CD14-positive monocyte (primary cell): ENCODE results near the gene HARBI1. TPM values are rescaled to one million over a fixed set of nuclear protein-coding genes. Genes with fewer than 3 reads are reported as not detected.
A peak's percentile ranks its signal among the peaks of the same experiment; 100 is the strongest.

Source experiments
- DNase-seq, 3 donors: peaks; one replicate each; pipeline ENCODE4 v3.0.0-alpha.2; 2011 to 2022
- H2AFZ ChIP-seq: 2 replicates; pipeline ENCODE4 v1.6.0; 2012; ENCODE audit warnings: mild to moderate bottlenecking, low read depth, low read length, inconsistent platforms; ENCODE audit not compliant: insufficient read depth, poor library complexity, severe bottlenecking
- H3K27ac ChIP-seq, 2 donors: 1 replicate in 1 of 2; 2 replicates in 1 of 2; pipeline ENCODE4 v1.5.1; 2012 to 2013; ENCODE audit warnings: low read length in 2 of 2, control low read depth in 1 of 2, inconsistent platforms in 1 of 2, low read depth in 1 of 2, mild to moderate bottlenecking in 1 of 2
- H3K27me3 ChIP-seq, 2 donors: one replicate each; pipeline versions ENCODE4 v1.6.0 to v1.6.1; 2011 to 2013; ENCODE audit warnings: low read length in 2 of 2; ENCODE audit not compliant: control insufficient read depth in 2 of 2, insufficient read depth in 2 of 2
- H3K36me3 ChIP-seq, 2 donors: replicated peaks in 1 of 2; 1 replicate in 1 of 2; 2 replicates in 1 of 2; pipeline versions ENCODE4 v1.5.1 to v1.6.1; 2012 to 2013; ENCODE audit warnings: low read length in 2 of 2, control low read depth in 1 of 2, inconsistent platforms in 1 of 2, mild to moderate bottlenecking in 1 of 2; ENCODE audit not compliant: insufficient read depth in 2 of 2, control insufficient read depth in 1 of 2
- H3K4me1 ChIP-seq, 2 donors: 1 replicate in 1 of 2; 2 replicates in 1 of 2; pipeline versions ENCODE4 v1.5.1 to v1.6.1; 2012 to 2013; ENCODE audit warnings: low read length in 2 of 2, control low read depth in 1 of 2, inconsistent platforms in 1 of 2, mild to moderate bottlenecking in 1 of 2, moderate library complexity in 1 of 2; ENCODE audit not compliant: insufficient read depth in 2 of 2, control insufficient read depth in 1 of 2
- H3K4me2 ChIP-seq: replicated peaks from 2 replicates; pipeline ENCODE3; 2012; ENCODE audit warnings: low read length, moderate library complexity, mild to moderate bottlenecking; ENCODE audit not compliant: poor library complexity, severe bottlenecking; ENCODE audit errors: extremely low read depth
- H3K4me3 ChIP-seq, 3 experiments: fragments of 200-600 bp in 1 of 3; sonication (generic) in 1 of 3; replicated peaks in 1 of 3; 1 replicate in 2 of 3; 2 replicates in 1 of 3; pipeline ENCODE4 v1.5.1; 2011 to 2013; ENCODE audit warnings: low read length in 3 of 3, mild to moderate bottlenecking in 3 of 3, control low read depth in 2 of 3, low read depth in 2 of 3, inconsistent platforms in 1 of 3, moderate library complexity in 1 of 3
- H3K79me2 ChIP-seq: 2 replicates; pipeline ENCODE4 v1.6.0; 2012; ENCODE audit warnings: mild to moderate bottlenecking, control low read depth, inconsistent platforms, low read length, moderate library complexity; ENCODE audit not compliant: insufficient read depth
- H3K9ac ChIP-seq: 2 replicates; pipeline ENCODE4 v1.6.0; 2017; ENCODE audit warnings: low read length, mild to moderate bottlenecking; ENCODE audit not compliant: insufficient read depth, poor library complexity, severe bottlenecking
- H3K9me3 ChIP-seq, 2 donors: replicated peaks in 1 of 2; 1 replicate in 1 of 2; 2 replicates in 1 of 2; pipeline versions ENCODE4 v1.5.1 to v1.6.1; 2012 to 2013; ENCODE audit warnings: low read length in 2 of 2, control low read depth in 1 of 2; ENCODE audit not compliant: control insufficient read depth in 1 of 2, insufficient read depth in 1 of 2
- H4K20me1 ChIP-seq: 2 replicates; pipeline ENCODE4 v1.6.0; 2012; ENCODE audit warnings: mild to moderate bottlenecking, low read length, control low read depth, moderate library complexity; ENCODE audit not compliant: insufficient read depth
- H3K27ac Mint-ChIP-seq, 7 donors: one replicate each; pipeline ENCODE4 v1.8.0; 2020; ENCODE audit warnings: mild to moderate bottlenecking in 7 of 7, mixed read lengths in 7 of 7, moderate library complexity in 6 of 7, inconsistent platforms in 2 of 7
- H3K27me3 Mint-ChIP-seq, 3 donors: one replicate each; pipeline ENCODE4 v1.8.0; 2021 to 2022; ENCODE audit warnings: low read depth in 3 of 3, mild to moderate bottlenecking in 3 of 3, mixed read lengths in 3 of 3, moderate library complexity in 3 of 3, inconsistent platforms in 1 of 3
- H3K36me3 Mint-ChIP-seq, 2 donors: one replicate each; pipeline ENCODE4 v1.8.0; 2020; ENCODE audit warnings: mixed read lengths in 2 of 2, inconsistent platforms in 1 of 2, mild to moderate bottlenecking in 1 of 2
- H3K4me1 Mint-ChIP-seq: one replicate; pipeline ENCODE4 v1.8.0; 2020; ENCODE audit warnings: mild to moderate bottlenecking, mixed read lengths
- H3K4me3 Mint-ChIP-seq, 2 donors: one replicate each; pipeline ENCODE4 v1.8.0; 2020; ENCODE audit warnings: mild to moderate bottlenecking in 2 of 2, mixed read lengths in 2 of 2, moderate library complexity in 1 of 2
- H3K9me3 Mint-ChIP-seq, 7 donors: one replicate each; pipeline ENCODE4 v1.8.0; 2020 to 2022; ENCODE audit warnings: mixed read lengths in 7 of 7, mild to moderate bottlenecking in 6 of 7, moderate library complexity in 6 of 7, inconsistent platforms in 2 of 7
- WGBS: methylation state at CpG from one replicate; pipeline ENCODE4 v1.1.5; 2013; ENCODE audit warnings: missing lambda C conversion rate; ENCODE audit not compliant: insufficient coverage; 5-methylcytosine and 5-hydroxymethylcytosine counted together
- intact Hi-C, 2 donors: fragments of 100-400 bp; cut with micrococcal nuclease; formaldehyde crosslinking; loops; one replicate each; pipeline versions ENCODE4 v1.15.0 to v1.15.1; 2023
- polyA plus RNA-seq, 3 donors: library from polyadenylated mRNA; depleted of rRNA in 1 of 3; unstranded in 2 of 3; stranded (reverse) in 1 of 3; fragments of 300-500 nt in 2 of 3; fragments of >200 nt in 1 of 3; fragmentation: Illumina TruSeq in 2 of 3; gene quantifications; 1 replicate in 2 of 3; 2 replicates in 1 of 3; pipeline ENCODE4 v1.2.3, GENCODE V29; 2012 to 2021
- TF ChIP-seq, protein P1 (sequence below): fragments of 200-600 bp; IDR thresholded peaks from one replicate; pipeline ENCODE4 v1.8.0; 2022; ENCODE audit warnings: antibody characterized with exemption, mild to moderate bottlenecking

HARBI1 gene
- polyA plus RNA-seq, 3 donors, result 2.1 to 4.4 (median 2.1) TPM

DNA sequence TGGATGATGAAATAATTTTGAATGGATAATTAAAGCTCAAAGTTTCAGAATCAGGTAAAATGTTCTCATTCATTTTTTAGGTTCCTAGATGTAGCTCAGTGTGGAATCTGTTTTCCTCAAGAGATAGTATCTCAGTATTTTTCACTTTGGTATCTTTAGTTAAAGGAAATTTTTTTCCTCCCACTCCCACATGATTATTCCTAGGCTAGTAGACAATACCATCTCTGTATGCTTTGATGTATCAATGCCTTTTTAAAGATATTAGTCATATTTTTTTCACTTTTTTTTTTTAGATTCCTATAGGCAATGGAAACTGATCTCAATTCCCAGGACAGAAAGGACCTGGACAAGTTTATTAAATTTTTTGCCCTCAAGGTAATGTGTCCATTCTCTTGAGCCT is 27.0 kb upstream of the HARBI1 start:
- Histone ChIP-seq H3K27ac (no peak overlapping the region), H3K9me3 (no peaks in the 10 kb centered on the region), H3K36me3 (peaks cover 61 to 96% of the 10 kb centered on the region in 2 donors), H3K27me3 (no peaks in the 10 kb centered on the region), H3K4me1 (no peaks in the 10 kb centered on the region), H3K4me2 (no peak overlapping the region), H2AFZ (no peak overlapping the region), H3K9ac (no peak overlapping the region), H4K20me1 (peaks cover 45% of the 10 kb centered on the region), H3K79me2 (peaks cover 18% of the 10 kb centered on the region), H3K4me3 (no peak overlapping the region)
- Mint-ChIP-seq H3K27me3 (no peaks in the 10 kb centered on the region), H3K27ac (no peak overlapping the region), H3K4me3 (no peak overlapping the region), H3K9me3 (peaks cover 0 to 6% (median 2%) of the 10 kb centered on the region in 7 donors), H3K36me3 (peaks cover 67 to 92% of the 10 kb centered on the region in 2 donors), H3K4me1 (peaks cover 9% of the 10 kb centered on the region)
- intact Hi-C loops, result no loop called here
- no peak for DNase-seq
- TF ChIP-seq, protein P1, sequence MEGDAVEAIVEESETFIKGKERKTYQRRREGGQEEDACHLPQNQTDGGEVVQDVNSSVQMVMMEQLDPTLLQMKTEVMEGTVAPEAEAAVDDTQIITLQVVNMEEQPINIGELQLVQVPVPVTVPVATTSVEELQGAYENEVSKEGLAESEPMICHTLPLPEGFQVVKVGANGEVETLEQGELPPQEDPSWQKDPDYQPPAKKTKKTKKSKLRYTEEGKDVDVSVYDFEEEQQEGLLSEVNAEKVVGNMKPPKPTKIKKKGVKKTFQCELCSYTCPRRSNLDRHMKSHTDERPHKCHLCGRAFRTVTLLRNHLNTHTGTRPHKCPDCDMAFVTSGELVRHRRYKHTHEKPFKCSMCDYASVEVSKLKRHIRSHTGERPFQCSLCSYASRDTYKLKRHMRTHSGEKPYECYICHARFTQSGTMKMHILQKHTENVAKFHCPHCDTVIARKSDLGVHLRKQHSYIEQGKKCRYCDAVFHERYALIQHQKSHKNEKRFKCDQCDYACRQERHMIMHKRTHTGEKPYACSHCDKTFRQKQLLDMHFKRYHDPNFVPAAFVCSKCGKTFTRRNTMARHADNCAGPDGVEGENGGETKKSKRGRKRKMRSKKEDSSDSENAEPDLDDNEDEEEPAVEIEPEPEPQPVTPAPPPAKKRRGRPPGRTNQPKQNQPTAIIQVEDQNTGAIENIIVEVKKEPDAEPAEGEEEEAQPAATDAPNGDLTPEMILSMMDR, result no peak

GRCh38 chr11:46643531-46643930 is 26.5 kb upstream of the HARBI1 start:
- H2AFZ ChIP-seq, result no peak overlapping the region
- intact Hi-C loops, result no loop called here
- Mint-ChIP-seq H3K36me3 (peaks cover 67 to 92% of the 10 kb centered on the region in 2 donors), H3K4me1 (peaks cover 9% of the 10 kb centered on the region), H3K27me3 (no peaks in the 10 kb centered on the region), H3K4me3 (no peak overlapping the region), H3K9me3 (peaks cover 0 to 6% (median 3%) of the 10 kb centered on the region in 7 donors), H3K27ac (peak overlapping the region in 1 of 7 donors; percentile 70)
- peaks cover 60 to 94% of the 10 kb centered on the region in 2 donors for H3K36me3 ChIP-seq
- DNase-seq, result no peak
- TF ChIP-seq, protein P1, result no peak
- no peak overlapping the region for H3K4me3 ChIP-seq
- H3K9ac ChIP-seq, result no peak overlapping the region
- H3K9me3 ChIP-seq, result no peaks in the 10 kb centered on the region
- H3K27ac ChIP-seq, result no peak overlapping the region
- 100% methylated on average over 1 of the region's 3 CpGs for WGBS
- peaks cover 18% of the 10 kb centered on the region for H3K79me2 ChIP-seq
- no peak overlapping the region for H3K4me2 ChIP-seq
- H3K4me1 ChIP-seq, result no peaks in the 10 kb centered on the region
- H4K20me1 ChIP-seq, result peaks cover 45% of the 10 kb centered on the region
- H3K27me3 ChIP-seq, result no peaks in the 10 kb centered on the region
